ENCODE data around the gene C6orf47. TPM values are rescaled to one million over a fixed set of nuclear protein-coding genes. Genes with fewer than 3 reads are reported as not detected.
A peak's percentile ranks its signal among the peaks of the same experiment; 100 is the strongest.

The C6orf47 gene
- total and polyA plus RNA-seq, 2 of the 13 experiments (the other 11 are each of a cell fraction or from before 2014, with no cell fraction given) = 1.7 to 18.1 TPM

DNA sequence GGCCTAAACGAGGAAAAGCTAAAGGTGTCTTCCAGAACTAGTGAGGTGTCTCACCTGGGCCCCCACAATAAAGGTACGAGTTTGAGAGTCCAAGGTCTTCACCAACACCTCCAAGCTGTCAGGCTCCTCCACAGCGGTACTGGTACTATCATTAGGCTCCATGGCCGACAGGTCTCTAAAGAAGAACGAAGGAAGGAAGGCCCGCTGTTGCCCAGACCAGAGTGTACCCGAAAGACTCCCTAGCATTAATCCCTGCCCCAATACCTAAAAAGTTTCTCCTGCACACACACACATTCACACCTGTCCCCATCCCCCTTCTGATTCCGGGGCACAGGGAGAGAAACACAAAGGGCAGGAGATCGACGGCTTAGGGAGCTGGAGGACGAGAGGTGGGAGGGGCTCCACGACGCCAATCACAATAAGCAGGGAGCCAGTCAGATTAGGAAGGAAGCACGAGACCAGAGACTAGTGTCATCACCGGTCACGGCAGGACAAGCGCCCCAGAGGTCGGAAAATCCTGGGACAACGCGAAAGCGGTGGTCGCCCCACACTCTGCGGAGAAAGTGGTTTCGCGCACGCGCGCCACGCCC is 8.9 kb downstream of the C6orf47 start (continued):
- TF ChIP-seq ZNF280D (CRISPR knock-in tag; IDR thresholded peaks at IDR 0.05) (no peak), SUZ12 (IDR thresholded peaks at IDR 0.05; ENCODE audit: low read depth, low read length) (no peak), RBM22 (optimal IDR thresholded peaks at IDR 0.05; ENCODE audit: low read length) (no peak), NR2F2 (IDR thresholded peaks at IDR 0.05; ENCODE audit: borderline replicate concordance, low read depth) (no peak), PATZ1 (CRISPR knock-in tag; IDR thresholded peaks at IDR 0.05) (peak; percentile 18; the same call in 1 of the 2 replicates), SAFB2 (CRISPR knock-in tag; IDR thresholded peaks at IDR 0.05; ENCODE audit: borderline replicate concordance, low read depth) (no peak; the same call in 1 of the 2 replicates), FOXM1 (CRISPR knock-in tag; IDR thresholded peaks at IDR 0.05) (no peak), SMARCC2 (IDR thresholded peaks at IDR 0.05) (no peak), JUND (CRISPR knock-in tag; IDR thresholded peaks at IDR 0.05) (no peak), PRDM10 (CRISPR knock-in tag; IDR thresholded peaks at IDR 0.05; ENCODE audit: low read depth) (0 out of 2 replicates have a peak, but pooled peaks have one; percentile 58), SALL1 (CRISPR knock-in tag; IDR thresholded peaks at IDR 0.05) (no peak), ZNF207 (IDR thresholded peaks at IDR 0.05; ENCODE audit: borderline replicate concordance) (no peak), CREM (IDR thresholded peaks at IDR 0.05) (no peak), CREM (CRISPR knock-in tag; IDR thresholded peaks at IDR 0.05) (no peak), ZNF780A (CRISPR knock-in tag; IDR thresholded peaks at IDR 0.05) (0 out of 2 replicates have a peak, but pooled peaks have one; percentile 5), ZNF768 (CRISPR knock-in tag; IDR thresholded peaks at IDR 0.05) (0 out of 2 replicates have a peak, but pooled peaks have one; percentile 14), BCL6 (CRISPR knock-in tag; IDR thresholded peaks at IDR 0.05) (no peak)
- TF ChIP-seq, protein P1, sequence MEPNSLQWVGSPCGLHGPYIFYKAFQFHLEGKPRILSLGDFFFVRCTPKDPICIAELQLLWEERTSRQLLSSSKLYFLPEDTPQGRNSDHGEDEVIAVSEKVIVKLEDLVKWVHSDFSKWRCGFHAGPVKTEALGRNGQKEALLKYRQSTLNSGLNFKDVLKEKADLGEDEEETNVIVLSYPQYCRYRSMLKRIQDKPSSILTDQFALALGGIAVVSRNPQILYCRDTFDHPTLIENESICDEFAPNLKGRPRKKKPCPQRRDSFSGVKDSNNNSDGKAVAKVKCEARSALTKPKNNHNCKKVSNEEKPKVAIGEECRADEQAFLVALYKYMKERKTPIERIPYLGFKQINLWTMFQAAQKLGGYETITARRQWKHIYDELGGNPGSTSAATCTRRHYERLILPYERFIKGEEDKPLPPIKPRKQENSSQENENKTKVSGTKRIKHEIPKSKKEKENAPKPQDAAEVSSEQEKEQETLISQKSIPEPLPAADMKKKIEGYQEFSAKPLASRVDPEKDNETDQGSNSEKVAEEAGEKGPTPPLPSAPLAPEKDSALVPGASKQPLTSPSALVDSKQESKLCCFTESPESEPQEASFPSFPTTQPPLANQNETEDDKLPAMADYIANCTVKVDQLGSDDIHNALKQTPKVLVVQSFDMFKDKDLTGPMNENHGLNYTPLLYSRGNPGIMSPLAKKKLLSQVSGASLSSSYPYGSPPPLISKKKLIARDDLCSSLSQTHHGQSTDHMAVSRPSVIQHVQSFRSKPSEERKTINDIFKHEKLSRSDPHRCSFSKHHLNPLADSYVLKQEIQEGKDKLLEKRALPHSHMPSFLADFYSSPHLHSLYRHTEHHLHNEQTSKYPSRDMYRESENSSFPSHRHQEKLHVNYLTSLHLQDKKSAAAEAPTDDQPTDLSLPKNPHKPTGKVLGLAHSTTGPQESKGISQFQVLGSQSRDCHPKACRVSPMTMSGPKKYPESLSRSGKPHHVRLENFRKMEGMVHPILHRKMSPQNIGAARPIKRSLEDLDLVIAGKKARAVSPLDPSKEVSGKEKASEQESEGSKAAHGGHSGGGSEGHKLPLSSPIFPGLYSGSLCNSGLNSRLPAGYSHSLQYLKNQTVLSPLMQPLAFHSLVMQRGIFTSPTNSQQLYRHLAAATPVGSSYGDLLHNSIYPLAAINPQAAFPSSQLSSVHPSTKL (CRISPR knock-in tag; IDR thresholded peaks at IDR 0.05) = no peak

Measured in HepG2 (cell line).